ENCODE data around the gene BTBD19. TPM values are rescaled to one million over a fixed set of nuclear protein-coding genes. Genes with fewer than 3 reads are reported as not detected.

BTBD19 gene
- total and polyA plus RNA-seq, 2 experiments from 2014 or later = 0.98 to 1.3 TPM

DNA sequence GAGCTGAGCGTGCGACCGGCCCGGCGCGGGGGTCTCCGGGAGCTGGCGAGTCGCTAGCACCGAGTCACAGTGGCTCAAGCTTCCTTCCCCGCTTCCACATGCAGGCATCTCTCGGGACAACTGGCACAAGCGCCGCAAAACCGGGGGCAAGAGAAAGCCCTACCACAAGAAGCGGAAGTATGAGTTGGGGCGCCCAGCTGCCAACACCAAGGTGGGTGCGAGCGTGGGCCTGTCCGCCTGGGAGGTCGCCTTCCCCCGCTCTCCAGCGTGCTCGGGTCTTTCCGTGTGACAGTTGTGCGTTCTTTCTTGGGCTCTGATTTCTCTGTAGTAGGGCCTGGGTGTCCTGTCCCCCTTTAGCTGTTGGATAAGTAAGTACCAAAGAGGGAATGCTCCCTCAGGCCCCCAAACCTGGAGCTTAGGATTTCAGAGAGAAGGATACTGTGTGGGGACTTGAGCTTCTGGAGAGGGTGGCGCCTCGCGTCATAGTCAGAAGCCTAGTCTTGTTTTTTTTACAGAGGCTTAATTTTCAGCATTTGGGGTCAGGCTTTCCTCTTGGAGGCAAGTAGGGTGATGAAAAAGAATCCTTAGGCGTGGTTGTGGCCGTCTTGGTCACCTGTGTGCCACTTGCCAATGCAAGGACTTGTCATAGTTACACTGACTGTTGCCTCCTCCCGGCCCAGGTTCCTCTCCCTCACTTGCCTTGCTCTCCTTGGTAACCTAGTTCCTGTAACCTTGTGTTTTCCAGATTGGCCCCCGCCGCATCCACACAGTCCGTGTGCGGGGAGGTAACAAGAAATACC lies 32.2 kb upstream of the BTBD19 start:
- Histone ChIP-seq H3K27ac (peak overlapping the region; percentile 97), H3K27me3 (no peaks in the 10 kb centered on the region), H3K9me3 (ENCODE audit: low read depth) (no peaks in the 10 kb centered on the region), H3K4me3 (peak overlapping the region; percentile 87), H3K4me1 (ENCODE audit: low read depth) (peaks cover 18% of the 10 kb centered on the region), H3K36me3 (peaks cover 28% of the 10 kb centered on the region)
- TF ChIP-seq, protein P1, sequence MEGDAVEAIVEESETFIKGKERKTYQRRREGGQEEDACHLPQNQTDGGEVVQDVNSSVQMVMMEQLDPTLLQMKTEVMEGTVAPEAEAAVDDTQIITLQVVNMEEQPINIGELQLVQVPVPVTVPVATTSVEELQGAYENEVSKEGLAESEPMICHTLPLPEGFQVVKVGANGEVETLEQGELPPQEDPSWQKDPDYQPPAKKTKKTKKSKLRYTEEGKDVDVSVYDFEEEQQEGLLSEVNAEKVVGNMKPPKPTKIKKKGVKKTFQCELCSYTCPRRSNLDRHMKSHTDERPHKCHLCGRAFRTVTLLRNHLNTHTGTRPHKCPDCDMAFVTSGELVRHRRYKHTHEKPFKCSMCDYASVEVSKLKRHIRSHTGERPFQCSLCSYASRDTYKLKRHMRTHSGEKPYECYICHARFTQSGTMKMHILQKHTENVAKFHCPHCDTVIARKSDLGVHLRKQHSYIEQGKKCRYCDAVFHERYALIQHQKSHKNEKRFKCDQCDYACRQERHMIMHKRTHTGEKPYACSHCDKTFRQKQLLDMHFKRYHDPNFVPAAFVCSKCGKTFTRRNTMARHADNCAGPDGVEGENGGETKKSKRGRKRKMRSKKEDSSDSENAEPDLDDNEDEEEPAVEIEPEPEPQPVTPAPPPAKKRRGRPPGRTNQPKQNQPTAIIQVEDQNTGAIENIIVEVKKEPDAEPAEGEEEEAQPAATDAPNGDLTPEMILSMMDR (IDR thresholded peaks at IDR 0.05; ENCODE audit: low read depth, low read length) = no peak
- DNase-seq (ENCODE audit: low read depth in 1 of 2, low spot score in 1 of 2) = peak; percentile 15 to 19

DNA sequence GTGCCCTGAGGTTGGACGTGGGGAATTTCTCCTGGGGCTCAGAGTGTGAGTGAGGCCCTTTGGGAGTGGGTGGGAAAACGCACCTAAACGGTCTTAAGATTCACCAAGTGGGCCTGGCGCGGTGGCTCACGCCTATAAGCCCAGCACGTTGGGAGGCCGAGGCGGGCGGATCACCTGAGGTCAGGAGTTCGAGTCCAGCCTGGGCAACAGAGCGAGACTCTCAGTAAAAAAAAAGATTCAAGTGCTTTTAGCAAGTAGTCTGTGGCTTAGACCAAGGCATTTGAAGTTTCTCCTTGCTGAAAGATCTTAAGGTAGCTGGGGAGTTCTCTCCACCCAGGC lies 31.6 kb upstream of the BTBD19 start:
- Histone ChIP-seq H3K27me3 (no peaks in the 10 kb centered on the region), H3K9me3 (ENCODE audit: low read depth) (no peaks in the 10 kb centered on the region), H3K4me3 (peak overlapping the region; percentile 87), H3K27ac (peak overlapping the region; percentile 97), H3K4me1 (ENCODE audit: low read depth) (peaks cover 18% of the 10 kb centered on the region), H3K36me3 (peaks cover 28% of the 10 kb centered on the region)
- TF ChIP-seq, protein P1 (IDR thresholded peaks at IDR 0.05; ENCODE audit: low read depth, low read length) = no peak
- DNase-seq (ENCODE audit: low read depth in 1 of 2, low spot score in 1 of 2) = no peak

- TF ChIP-seq, protein P1 (IDR thresholded peaks at IDR 0.05; ENCODE audit: low read depth, low read length) = no peak
- H3K36me3 ChIP-seq = peaks cover 28% of the 10 kb centered on the region
- H3K4me1 ChIP-seq (ENCODE audit: low read depth) = peaks cover 18% of the 10 kb centered on the region
- DNase-seq (ENCODE audit: low read depth in 1 of 2, low spot score in 1 of 2) = no peak
- no peaks in the 10 kb centered on the region for H3K9me3 ChIP-seq (ENCODE audit: low read depth)
- no peaks in the 10 kb centered on the region for H3K27me3 ChIP-seq
- no peak overlapping the region for H3K4me3 ChIP-seq
- peak overlapping the region; percentile 97 for H3K27ac ChIP-seq
Observed at GRCh38 chr1:44777547-44777946, 30.8 kb upstream of the BTBD19 start.

DNA sequence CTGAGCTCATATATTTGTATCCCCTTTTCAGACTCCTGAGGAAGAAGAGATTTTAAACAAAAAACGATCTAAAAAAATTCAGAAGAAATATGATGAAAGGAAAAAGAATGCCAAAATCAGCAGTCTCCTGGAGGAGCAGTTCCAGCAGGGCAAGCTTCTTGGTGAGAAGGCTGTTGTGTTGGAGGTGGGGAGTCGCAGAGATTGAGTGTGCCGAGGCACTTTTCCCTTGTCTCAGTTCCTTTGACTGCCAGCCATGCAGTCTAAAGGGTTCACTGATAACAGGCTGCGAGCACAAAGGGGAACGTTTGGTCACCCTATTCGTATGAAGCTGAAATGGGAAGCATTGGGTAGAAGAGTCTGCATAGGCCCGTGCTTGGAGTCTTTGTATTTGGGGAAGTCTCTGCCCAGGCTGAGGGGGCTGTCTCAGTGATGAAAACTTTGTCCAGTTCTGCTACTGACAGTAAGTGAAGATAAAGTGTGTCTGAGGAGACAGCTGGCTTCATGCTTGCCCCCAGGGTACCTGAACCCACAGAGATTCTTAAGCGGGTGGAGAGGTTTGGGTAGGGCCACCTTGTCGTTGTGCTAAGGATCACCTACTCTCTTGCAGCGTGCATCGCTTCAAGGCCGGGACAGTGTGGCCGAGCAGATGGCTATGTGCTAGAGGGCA lies 30.2 kb upstream of the BTBD19 start:
- no peaks in the 10 kb centered on the region for H3K27me3 ChIP-seq
- peak overlapping the region; percentile 97 for H3K27ac ChIP-seq
- no peak overlapping the region for H3K4me3 ChIP-seq
- no peaks in the 10 kb centered on the region for H3K9me3 ChIP-seq (ENCODE audit: low read depth)
- TF ChIP-seq, protein P1 (IDR thresholded peaks at IDR 0.05; ENCODE audit: low read depth, low read length) = no peak
- H3K4me1 ChIP-seq (ENCODE audit: low read depth) = peaks cover 18% of the 10 kb centered on the region
- DNase-seq (ENCODE audit: low read depth in 1 of 2, low spot score in 1 of 2) = no peak
- H3K36me3 ChIP-seq = peaks cover 28% of the 10 kb centered on the region

DNA sequence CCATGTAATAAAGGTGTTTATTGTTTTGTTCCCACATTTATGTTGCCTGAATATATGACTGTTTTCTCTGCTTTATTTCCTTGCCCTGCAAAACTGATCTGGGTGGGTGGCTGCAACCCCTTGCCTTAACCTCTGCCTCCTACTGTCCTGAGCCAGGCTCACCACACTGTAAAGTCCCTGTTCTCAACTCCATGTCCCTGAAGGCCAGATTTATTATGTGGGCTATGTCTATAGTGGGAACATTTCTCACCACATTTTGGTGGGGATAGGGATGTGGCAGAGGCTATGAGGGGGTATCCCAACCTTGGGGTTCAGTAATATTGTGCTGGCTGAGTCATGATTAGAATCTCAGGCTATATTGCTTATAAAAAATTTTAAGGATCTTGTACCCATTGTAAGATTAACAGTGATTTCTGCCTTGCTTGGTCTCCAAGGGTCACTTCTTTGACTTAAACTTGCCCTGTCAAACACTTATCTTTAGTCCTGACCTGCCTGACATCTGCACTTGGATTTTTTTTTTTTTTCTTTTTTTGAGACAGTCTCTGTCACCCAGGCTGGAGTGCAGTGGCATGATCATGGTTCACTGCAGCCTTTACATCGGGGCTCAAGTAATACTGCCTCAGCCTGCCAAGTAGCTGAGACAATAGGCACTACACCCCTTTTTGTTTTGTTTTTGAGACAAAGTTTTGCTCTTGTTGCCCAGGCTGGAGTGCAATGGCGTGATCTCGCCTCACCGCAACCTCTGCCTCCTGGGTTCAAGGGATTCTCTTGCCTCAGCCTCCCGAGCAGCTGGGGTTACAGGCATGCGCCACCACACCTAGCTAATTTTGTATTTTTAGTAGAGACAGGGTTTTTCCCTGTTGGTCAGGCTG lies 29.4 kb upstream of the BTBD19 start:
- peaks cover 18% of the 10 kb centered on the region for H3K4me1 ChIP-seq (ENCODE audit: low read depth)
- no peak overlapping the region for H3K4me3 ChIP-seq
- no peaks in the 10 kb centered on the region for H3K9me3 ChIP-seq (ENCODE audit: low read depth)
- H3K27ac ChIP-seq = peak overlapping the region; percentile 97
- DNase-seq (ENCODE audit: low read depth in 1 of 2, low spot score in 1 of 2) = no peak
- H3K36me3 ChIP-seq = peaks cover 28% of the 10 kb centered on the region
- TF ChIP-seq, protein P1 (IDR thresholded peaks at IDR 0.05; ENCODE audit: low read depth, low read length) = no peak
- no peaks in the 10 kb centered on the region for H3K27me3 ChIP-seq
